Ishikawa (cell line): ENCODE data around the gene HTT.

Experiments
- CEBPB ChIP-seq: IDR thresholded peaks from 2 replicates; pipeline ENCODE4 v1.6.1; 2012
- CREB1 ChIP-seq: IDR thresholded peaks from 2 replicates; pipeline ENCODE4 v1.6.1; 2012; ENCODE audit warnings: low read depth
- EGR1 ChIP-seq: IDR thresholded peaks from 2 replicates; pipeline ENCODE4 v1.6.1; 2012
- EP300 ChIP-seq: IDR thresholded peaks from 2 replicates; pipeline ENCODE4 v1.6.1; 2012; ENCODE audit warnings: borderline replicate concordance
- FOXM1 ChIP-seq: IDR thresholded peaks from 2 replicates; pipeline ENCODE4 v1.6.1; 2012; ENCODE audit warnings: low read depth, borderline replicate concordance
- MAX ChIP-seq: IDR thresholded peaks from 2 replicates; pipeline ENCODE4 v1.6.1; 2012
- NFIC ChIP-seq: IDR thresholded peaks from 2 replicates; pipeline ENCODE4 v1.6.1; 2012
- RAD21 ChIP-seq: IDR thresholded peaks from 2 replicates; pipeline ENCODE4 v1.6.1; 2012; ENCODE audit warnings: low read depth
- REST ChIP-seq: IDR thresholded peaks from 2 replicates; pipeline ENCODE4 v1.6.1; 2012; ENCODE audit warnings: low read depth, mild to moderate bottlenecking
- TAF1 ChIP-seq: IDR thresholded peaks from 2 replicates; pipeline ENCODE4 v1.6.1; 2012; ENCODE audit warnings: low read depth, mild to moderate bottlenecking
- TCF12 ChIP-seq: IDR thresholded peaks from 2 replicates; pipeline ENCODE4 v1.6.1; 2012; ENCODE audit warnings: low read depth
- TEAD4 ChIP-seq: IDR thresholded peaks from 2 replicates; pipeline ENCODE4 v1.6.1; 2012
- USF1 ChIP-seq: IDR thresholded peaks from 2 replicates; pipeline ENCODE4 v1.6.1; 2012
- YY1 ChIP-seq: IDR thresholded peaks from 2 replicates; pipeline ENCODE4 v1.6.1; 2012; ENCODE audit warnings: low read depth
- ZBTB7A ChIP-seq: IDR thresholded peaks from 2 replicates; pipeline ENCODE4 v1.6.1; 2012; ENCODE audit warnings: low read depth

HTT gene

GRCh38 chr4:3269991-3270611, 195.6 kb downstream of the HTT start:
- TF ChIP-seq TEAD4 (no peak), REST (no peak), USF1 (no peak), TAF1 (no peak), EP300 (no peak), NFIC (no peak), CREB1 (no peak), CEBPB (no peak), MAX (no peak), EGR1 (no peak), ZBTB7A (no peak), FOXM1 (no peak), YY1 (no peak), TCF12 (no peak), RAD21 (no peak)

GRCh38 chr4:3271131-3271530, 196.7 kb downstream of the HTT start:
- TF ChIP-seq NFIC (no peak), REST (no peak), RAD21 (no peak), USF1 (no peak), CEBPB (no peak), MAX (no peak), EGR1 (no peak), ZBTB7A (no peak), TCF12 (no peak), YY1 (no peak), TAF1 (no peak), CREB1 (no peak), TEAD4 (no peak), EP300 (no peak), FOXM1 (no peak)

DNA sequence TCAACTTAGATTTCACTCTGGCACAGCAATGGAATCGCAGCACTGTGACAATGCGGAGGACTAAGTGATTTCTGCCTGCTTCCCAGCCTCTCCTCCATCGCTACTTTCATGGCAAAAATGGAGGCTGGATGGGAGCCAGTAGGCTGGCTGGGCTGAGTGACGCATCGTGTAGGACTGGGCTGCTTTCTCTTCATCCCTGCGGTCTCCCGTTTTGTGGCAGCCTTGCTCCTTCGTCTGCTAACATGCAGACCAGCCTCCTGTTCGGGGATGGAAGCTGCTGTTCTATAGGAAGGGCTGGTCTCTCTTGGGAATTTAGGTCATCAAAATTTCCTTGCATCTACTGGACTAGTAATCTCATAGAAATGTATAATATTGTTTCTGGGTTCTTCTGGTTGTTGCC, 202.5 kb downstream of the HTT start:
- TF ChIP-seq USF1: no peak
- TF ChIP-seq TCF12: no peak
- no peak for TF ChIP-seq CREB1
- TF ChIP-seq EGR1: no peak
- TF ChIP-seq REST: no peak
- TF ChIP-seq MAX: no peak
- no peak for TF ChIP-seq ZBTB7A
- TF ChIP-seq YY1: no peak
- TF ChIP-seq TAF1: no peak
- no peak for TF ChIP-seq NFIC
- TF ChIP-seq EP300: no peak

DNA sequence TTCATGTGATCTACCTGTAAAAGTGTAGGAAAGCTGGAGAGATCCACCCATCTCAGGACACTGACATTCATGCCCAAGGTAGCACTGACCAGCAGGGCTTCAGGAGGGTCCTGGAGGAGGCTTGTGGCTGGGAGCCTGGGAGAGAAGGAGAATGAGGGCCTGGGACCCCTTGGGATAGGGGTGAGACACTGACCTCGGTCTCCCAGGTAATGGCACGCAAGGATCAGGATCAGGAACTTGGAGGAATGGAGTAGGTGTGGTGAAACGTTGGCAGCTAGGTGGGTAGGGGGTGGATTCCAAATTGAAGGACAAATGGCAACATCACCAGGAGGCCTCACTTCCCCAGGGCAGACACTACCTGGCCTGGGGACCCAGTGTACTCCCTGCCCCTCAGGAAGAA, 206.0 kb downstream of the HTT start:
- TF ChIP-seq EP300: no peak
